ENCODE measurements around the gene AGFG1.

Gene AGFG1

GRCh38 chr2:227606476-227606875 is 134.5 kb downstream of the AGFG1 start:
- H3K27me3 ChIP-seq (ENCODE audit: insufficient read depth, poor library complexity, severe bottlenecking) = peaks cover 7% of the 10 kb centered on the region
- TF ChIP-seq GABPA (IDR thresholded peaks at IDR 0.05; ENCODE audit: low read depth) (no peak), POLR2AphosphoS5 (IDR thresholded peaks at IDR 0.05; ENCODE audit: low read depth) (no peak), SPI1 (IDR thresholded peaks at IDR 0.05; ENCODE audit: borderline replicate concordance, low read depth) (no peak)
- TF ChIP-seq, protein P1, sequence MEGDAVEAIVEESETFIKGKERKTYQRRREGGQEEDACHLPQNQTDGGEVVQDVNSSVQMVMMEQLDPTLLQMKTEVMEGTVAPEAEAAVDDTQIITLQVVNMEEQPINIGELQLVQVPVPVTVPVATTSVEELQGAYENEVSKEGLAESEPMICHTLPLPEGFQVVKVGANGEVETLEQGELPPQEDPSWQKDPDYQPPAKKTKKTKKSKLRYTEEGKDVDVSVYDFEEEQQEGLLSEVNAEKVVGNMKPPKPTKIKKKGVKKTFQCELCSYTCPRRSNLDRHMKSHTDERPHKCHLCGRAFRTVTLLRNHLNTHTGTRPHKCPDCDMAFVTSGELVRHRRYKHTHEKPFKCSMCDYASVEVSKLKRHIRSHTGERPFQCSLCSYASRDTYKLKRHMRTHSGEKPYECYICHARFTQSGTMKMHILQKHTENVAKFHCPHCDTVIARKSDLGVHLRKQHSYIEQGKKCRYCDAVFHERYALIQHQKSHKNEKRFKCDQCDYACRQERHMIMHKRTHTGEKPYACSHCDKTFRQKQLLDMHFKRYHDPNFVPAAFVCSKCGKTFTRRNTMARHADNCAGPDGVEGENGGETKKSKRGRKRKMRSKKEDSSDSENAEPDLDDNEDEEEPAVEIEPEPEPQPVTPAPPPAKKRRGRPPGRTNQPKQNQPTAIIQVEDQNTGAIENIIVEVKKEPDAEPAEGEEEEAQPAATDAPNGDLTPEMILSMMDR (IDR thresholded peaks at IDR 0.05; ENCODE audit: insufficient read depth, low read length) = no peak
- TF ChIP-seq, protein P2, sequence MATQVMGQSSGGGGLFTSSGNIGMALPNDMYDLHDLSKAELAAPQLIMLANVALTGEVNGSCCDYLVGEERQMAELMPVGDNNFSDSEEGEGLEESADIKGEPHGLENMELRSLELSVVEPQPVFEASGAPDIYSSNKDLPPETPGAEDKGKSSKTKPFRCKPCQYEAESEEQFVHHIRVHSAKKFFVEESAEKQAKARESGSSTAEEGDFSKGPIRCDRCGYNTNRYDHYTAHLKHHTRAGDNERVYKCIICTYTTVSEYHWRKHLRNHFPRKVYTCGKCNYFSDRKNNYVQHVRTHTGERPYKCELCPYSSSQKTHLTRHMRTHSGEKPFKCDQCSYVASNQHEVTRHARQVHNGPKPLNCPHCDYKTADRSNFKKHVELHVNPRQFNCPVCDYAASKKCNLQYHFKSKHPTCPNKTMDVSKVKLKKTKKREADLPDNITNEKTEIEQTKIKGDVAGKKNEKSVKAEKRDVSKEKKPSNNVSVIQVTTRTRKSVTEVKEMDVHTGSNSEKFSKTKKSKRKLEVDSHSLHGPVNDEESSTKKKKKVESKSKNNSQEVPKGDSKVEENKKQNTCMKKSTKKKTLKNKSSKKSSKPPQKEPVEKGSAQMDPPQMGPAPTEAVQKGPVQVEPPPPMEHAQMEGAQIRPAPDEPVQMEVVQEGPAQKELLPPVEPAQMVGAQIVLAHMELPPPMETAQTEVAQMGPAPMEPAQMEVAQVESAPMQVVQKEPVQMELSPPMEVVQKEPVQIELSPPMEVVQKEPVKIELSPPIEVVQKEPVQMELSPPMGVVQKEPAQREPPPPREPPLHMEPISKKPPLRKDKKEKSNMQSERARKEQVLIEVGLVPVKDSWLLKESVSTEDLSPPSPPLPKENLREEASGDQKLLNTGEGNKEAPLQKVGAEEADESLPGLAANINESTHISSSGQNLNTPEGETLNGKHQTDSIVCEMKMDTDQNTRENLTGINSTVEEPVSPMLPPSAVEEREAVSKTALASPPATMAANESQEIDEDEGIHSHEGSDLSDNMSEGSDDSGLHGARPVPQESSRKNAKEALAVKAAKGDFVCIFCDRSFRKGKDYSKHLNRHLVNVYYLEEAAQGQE (IDR thresholded peaks at IDR 0.05; ENCODE audit: insufficient replicate concordance, low read depth) = no peak
- no peak overlapping the region for H3K27ac ChIP-seq (replicated peaks)
- DNase-seq (ENCODE audit: low read depth in 1 of 2, low spot score in 1 of 2) = no peak
- no peak overlapping the region for H3K4me3 ChIP-seq (replicated peaks; ENCODE audit: insufficient read depth, low read length)

DNA sequence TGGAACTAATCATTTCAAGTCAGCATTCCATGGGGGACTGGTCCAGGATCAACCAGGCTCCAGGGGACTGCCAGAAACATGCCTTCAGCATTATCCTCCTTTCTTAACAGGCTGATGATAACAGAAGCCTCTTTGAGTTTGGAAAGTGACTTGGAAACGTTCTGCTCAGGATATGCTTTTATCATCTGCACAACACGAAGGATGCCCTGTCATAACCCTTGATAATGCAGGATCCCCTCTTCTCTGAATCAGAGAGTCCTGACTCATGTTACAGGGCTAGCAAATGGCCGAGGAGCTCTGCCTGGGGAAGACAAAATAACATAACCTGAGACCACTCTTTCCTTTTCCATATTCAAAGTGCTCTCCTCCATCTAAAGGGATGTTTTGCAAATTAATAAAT is 136.0 kb downstream of the AGFG1 start:
- H3K4me3 ChIP-seq (replicated peaks; ENCODE audit: insufficient read depth, low read length) = no peak overlapping the region
- no peak overlapping the region for H3K27ac ChIP-seq (replicated peaks)
- TF ChIP-seq SPI1 (IDR thresholded peaks at IDR 0.05; ENCODE audit: borderline replicate concordance, low read depth) (no peak), POLR2AphosphoS5 (IDR thresholded peaks at IDR 0.05; ENCODE audit: low read depth) (no peak), GABPA (IDR thresholded peaks at IDR 0.05; ENCODE audit: low read depth) (no peak)
- TF ChIP-seq, protein P2 (IDR thresholded peaks at IDR 0.05; ENCODE audit: insufficient replicate concordance, low read depth) = no peak
- DNase-seq (ENCODE audit: low read depth in 1 of 2, low spot score in 1 of 2) = no peak
- peaks cover 7% of the 10 kb centered on the region for H3K27me3 ChIP-seq (ENCODE audit: insufficient read depth, poor library complexity, severe bottlenecking)

DNA sequence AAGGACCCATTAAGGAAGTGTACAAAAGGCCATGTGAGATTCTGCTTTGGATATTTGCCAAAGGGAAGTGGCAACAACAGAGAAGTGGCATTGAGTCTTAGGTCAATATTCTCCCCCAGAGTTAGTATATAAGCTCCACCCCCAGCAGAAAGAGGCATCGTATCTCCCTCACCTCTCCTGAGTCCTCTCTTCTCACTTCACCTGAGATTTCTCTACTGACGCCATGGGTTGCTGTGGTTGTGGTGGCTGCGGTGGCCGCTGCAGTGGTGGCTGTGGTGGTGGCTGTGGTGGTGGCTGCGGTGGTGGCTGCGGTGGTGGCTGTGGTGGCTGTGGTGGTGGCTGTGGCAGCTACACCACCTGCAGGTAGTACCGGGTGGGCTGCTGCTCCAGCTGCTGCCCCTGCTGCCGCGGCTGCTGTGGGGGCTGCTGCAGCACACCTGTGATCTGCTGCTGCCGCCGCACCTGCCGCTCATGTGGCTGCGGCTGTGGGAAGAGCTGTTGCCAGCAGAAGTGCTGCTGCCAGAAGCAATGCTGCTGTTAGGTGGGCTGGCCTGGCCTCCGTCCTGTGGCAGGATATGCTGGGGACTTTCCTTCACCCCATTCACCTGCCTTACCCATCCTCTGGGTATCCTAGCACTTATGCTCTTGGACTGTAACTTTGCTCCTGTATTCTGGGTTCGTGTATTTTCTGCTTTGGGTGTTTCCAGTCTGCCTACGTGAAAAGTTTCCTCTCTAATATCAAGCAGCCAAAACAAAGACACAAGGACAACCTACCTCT is 136.8 kb downstream of the AGFG1 start:
- H3K4me3 ChIP-seq (replicated peaks; ENCODE audit: insufficient read depth, low read length) = no peak overlapping the region
- TF ChIP-seq, protein P2 (IDR thresholded peaks at IDR 0.05; ENCODE audit: insufficient replicate concordance, low read depth) = no peak
- TF ChIP-seq GABPA (IDR thresholded peaks at IDR 0.05; ENCODE audit: low read depth) (no peak), SPI1 (IDR thresholded peaks at IDR 0.05; ENCODE audit: borderline replicate concordance, low read depth) (peak; percentile 94), POLR2AphosphoS5 (IDR thresholded peaks at IDR 0.05; ENCODE audit: low read depth) (peak; percentile 66)
- TF ChIP-seq, protein P1 (IDR thresholded peaks at IDR 0.05; ENCODE audit: insufficient read depth, low read length) = no peak
- DNase-seq (ENCODE audit: low read depth in 1 of 2, low spot score in 1 of 2) = peak; percentile 68 to 78
- H3K27ac ChIP-seq (replicated peaks) = no peak overlapping the region
- peaks cover 9% of the 10 kb centered on the region for H3K27me3 ChIP-seq (ENCODE audit: insufficient read depth, poor library complexity, severe bottlenecking)
